Osteocyte (in vitro differentiated cells): ENCODE data around the gene THSD1. TPM values are rescaled to one million over a fixed set of nuclear protein-coding genes. Genes with fewer than 3 reads are reported as not detected.

ENCODE experiments used
- DNase-seq: peaks from one replicate; pipeline ENCODE4 v3.0.0; 2021; ENCODE audit warnings: mixed read lengths; ENCODE audit not compliant: unreplicated experiment; ENCODE audit errors: extremely low spot score
- H3K27ac Mint-ChIP-seq: one replicate; pipeline ENCODE4 v1.8.0; 2021; ENCODE audit warnings: mild to moderate bottlenecking, mixed read lengths; ENCODE audit not compliant: unreplicated experiment
- H3K27me3 Mint-ChIP-seq: one replicate; pipeline ENCODE4 v1.8.0; 2021; ENCODE audit warnings: mixed read lengths; ENCODE audit not compliant: unreplicated experiment
- H3K36me3 Mint-ChIP-seq: one replicate; pipeline ENCODE4 v1.8.0; 2021; ENCODE audit warnings: mixed read lengths; ENCODE audit not compliant: unreplicated experiment
- H3K4me1 Mint-ChIP-seq: one replicate; pipeline ENCODE4 v1.8.0; 2021; ENCODE audit warnings: mixed read lengths; ENCODE audit not compliant: unreplicated experiment
- H3K4me3 Mint-ChIP-seq: one replicate; pipeline ENCODE4 v1.8.0; 2021; ENCODE audit warnings: mild to moderate bottlenecking, moderate library complexity, mixed read lengths; ENCODE audit not compliant: unreplicated experiment
- H3K9me3 Mint-ChIP-seq: one replicate; pipeline ENCODE4 v1.8.0; 2021; ENCODE audit warnings: mixed read lengths; ENCODE audit not compliant: unreplicated experiment
- total RNA-seq: library from RNA; stranded (reverse); gene quantifications from 2 replicates; pipeline ENCODE4 v1.2.1, GENCODE V29; 2021
- TF ChIP-seq, protein P1 (sequence below): fragments of 200-600 bp; sonication (generic); IDR thresholded peaks from 2 replicates; pipeline ENCODE4 v1.5.0; 2021; ENCODE audit warnings: antibody characterized with exemption, mild to moderate bottlenecking, moderate library complexity

THSD1 gene
- total RNA-seq, 1 donor from 2014 or later = 3.7 TPM

DNA sequence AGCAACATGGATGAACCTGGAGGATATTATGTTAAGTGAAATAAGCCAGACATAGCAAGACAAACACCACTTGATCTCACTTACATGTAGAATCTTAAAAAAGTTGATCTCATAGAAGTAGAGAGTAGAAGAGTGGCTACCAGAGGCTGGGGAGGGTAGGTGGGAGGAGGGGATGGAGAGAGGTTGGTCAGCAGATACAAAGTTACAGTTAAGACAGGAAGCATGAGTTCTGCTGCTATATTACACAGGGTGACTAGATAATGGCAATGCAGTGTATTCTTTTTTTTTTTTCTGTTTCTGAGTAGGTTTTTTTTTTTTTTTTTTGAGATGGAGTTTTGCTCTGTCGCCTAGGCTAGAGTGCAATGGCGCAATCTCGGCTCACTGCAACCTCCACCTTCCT lies 15.2 kb upstream of the THSD1 start:
- peaks cover 57% of the 10 kb centered on the region for H3K36me3 Mint-ChIP-seq
- no peak for DNase-seq
- no peak overlapping the region for H3K27ac Mint-ChIP-seq
- TF ChIP-seq, protein P1, sequence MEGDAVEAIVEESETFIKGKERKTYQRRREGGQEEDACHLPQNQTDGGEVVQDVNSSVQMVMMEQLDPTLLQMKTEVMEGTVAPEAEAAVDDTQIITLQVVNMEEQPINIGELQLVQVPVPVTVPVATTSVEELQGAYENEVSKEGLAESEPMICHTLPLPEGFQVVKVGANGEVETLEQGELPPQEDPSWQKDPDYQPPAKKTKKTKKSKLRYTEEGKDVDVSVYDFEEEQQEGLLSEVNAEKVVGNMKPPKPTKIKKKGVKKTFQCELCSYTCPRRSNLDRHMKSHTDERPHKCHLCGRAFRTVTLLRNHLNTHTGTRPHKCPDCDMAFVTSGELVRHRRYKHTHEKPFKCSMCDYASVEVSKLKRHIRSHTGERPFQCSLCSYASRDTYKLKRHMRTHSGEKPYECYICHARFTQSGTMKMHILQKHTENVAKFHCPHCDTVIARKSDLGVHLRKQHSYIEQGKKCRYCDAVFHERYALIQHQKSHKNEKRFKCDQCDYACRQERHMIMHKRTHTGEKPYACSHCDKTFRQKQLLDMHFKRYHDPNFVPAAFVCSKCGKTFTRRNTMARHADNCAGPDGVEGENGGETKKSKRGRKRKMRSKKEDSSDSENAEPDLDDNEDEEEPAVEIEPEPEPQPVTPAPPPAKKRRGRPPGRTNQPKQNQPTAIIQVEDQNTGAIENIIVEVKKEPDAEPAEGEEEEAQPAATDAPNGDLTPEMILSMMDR = no peak
- no peaks in the 10 kb centered on the region for H3K9me3 Mint-ChIP-seq
- H3K4me1 Mint-ChIP-seq = no peaks in the 10 kb centered on the region
- H3K4me3 Mint-ChIP-seq = no peak overlapping the region
- H3K27me3 Mint-ChIP-seq = no peaks in the 10 kb centered on the region

- Mint-ChIP-seq H3K4me3 (no peak overlapping the region), H3K27ac (no peak overlapping the region), H3K27me3 (no peaks in the 10 kb centered on the region), H3K9me3 (no peaks in the 10 kb centered on the region), H3K36me3 (peaks cover 49% of the 10 kb centered on the region), H3K4me1 (peaks cover 19% of the 10 kb centered on the region)
- DNase-seq = no peak
- TF ChIP-seq, protein P1 = no peak
Measured at GRCh38 chr13:52419080-52419479, 13.1 kb upstream of the THSD1 start.

- peaks cover 29% of the 10 kb centered on the region for H3K4me1 Mint-ChIP-seq
Measured at GRCh38 chr13:52414963-52415362, 9.0 kb upstream of the THSD1 start.

GRCh38 chr13:52414051-52414450 lies 8.1 kb upstream of the THSD1 start:
- Mint-ChIP-seq H3K27me3 (no peaks in the 10 kb centered on the region), H3K4me1 (peaks cover 29% of the 10 kb centered on the region), H3K36me3 (peaks cover 37% of the 10 kb centered on the region), H3K27ac (peak overlapping the region; percentile 88), H3K9me3 (no peaks in the 10 kb centered on the region), H3K4me3 (no peak overlapping the region)
- TF ChIP-seq, protein P1 = no peak
- DNase-seq = no peak

More at GRCh38 chr13:52414963-52415362, 9.0 kb upstream of the THSD1 start:
- Mint-ChIP-seq H3K27me3 (no peaks in the 10 kb centered on the region), H3K27ac (peak overlapping the region; percentile 88), H3K4me3 (no peak overlapping the region), H3K36me3 (peaks cover 42% of the 10 kb centered on the region), H3K9me3 (no peaks in the 10 kb centered on the region)
- DNase-seq = no peak
- TF ChIP-seq, protein P1 = no peak

- TF ChIP-seq, protein P1 = no peak
- H3K36me3 Mint-ChIP-seq = peaks cover 24% of the 10 kb centered on the region
- DNase-seq = no peak
- peaks cover 29% of the 10 kb centered on the region for H3K4me1 Mint-ChIP-seq
- no peaks in the 10 kb centered on the region for H3K27me3 Mint-ChIP-seq
- peak overlapping the region; percentile 20 for H3K27ac Mint-ChIP-seq
- no peak overlapping the region for H3K4me3 Mint-ChIP-seq
- no peaks in the 10 kb centered on the region for H3K9me3 Mint-ChIP-seq
Measured at GRCh38 chr13:52412128-52412527, 6.2 kb upstream of the THSD1 start.
